Activated CD4-positive, alpha-beta T cell treated with anti-CD3 and anti-CD28 coated beads, Interleukin-2, amount 50 U/mL, for 24 hours (primary cell): ENCODE results near the gene OGDHL.
A peak's percentile ranks its signal among the peaks of the same experiment; 100 is the strongest.
"Not testable (repeated sequence)": the region's sequence is repeated elsewhere in the genome, so short reads cannot be mapped to it uniquely, and the experiment has no call there.

Experiments
- DNase-seq, 2 donors: peaks; one replicate each; pipeline ENCODE4 v3.0.0-alpha.2; 2020; ENCODE audit warnings: low read depth in 1 of 2, low spot score in 1 of 2

OGDHL gene

GRCh38 chr10:49761789-49762565, at the start of gene OGDHL:
Gene OGDHL, minus strand, starts transcription at chr10:49762323. Its CDS starts 3,731 bp downstream, at chr10:49758592.
- DNase-seq, result peak in 1 of 2 donors; percentile 21

GRCh38 chr10:49803988-49804387, 41.9 kb upstream of the OGDHL start:
- no peak for DNase-seq

- DNase-seq, result no peak
These were observed 36.2 kb upstream of the OGDHL start for GRCh38 chr10:49798275-49798674.

- no peak for DNase-seq
These were observed 29.0 kb upstream of the OGDHL start for GRCh38 chr10:49791100-49791499.

- no peak for DNase-seq
These were observed 22.6 kb upstream of the OGDHL start for GRCh38 chr10:49784681-49785080.

- DNase-seq, result no peak
These were observed 21.5 kb upstream of the OGDHL start for GRCh38 chr10:49783645-49784044.

- DNase-seq, result no peak
These were observed 19.1 kb upstream of the OGDHL start for GRCh38 chr10:49781247-49781646.

- no peak for DNase-seq
These were observed 16.1 kb upstream of the OGDHL start for GRCh38 chr10:49778197-49778596.

GRCh38 chr10:49776851-49777250, 14.7 kb upstream of the OGDHL start:
- no peak for DNase-seq

- no peak for DNase-seq
These were observed 12.9 kb upstream of the OGDHL start for GRCh38 chr10:49775014-49775413.

GRCh38 chr10:49772944-49773343, 10.8 kb upstream of the OGDHL start:
- not testable (repeated sequence) for DNase-seq

- DNase-seq, result not testable (repeated sequence)
These were observed 8.9 kb upstream of the OGDHL start for GRCh38 chr10:49771046-49771445.

GRCh38 chr10:49769692-49770091, 7.6 kb upstream of the OGDHL start:
- no peak for DNase-seq

- DNase-seq, result no peak
These were observed 6.6 kb upstream of the OGDHL start for GRCh38 chr10:49768731-49769130.

GRCh38 chr10:49768329-49768728, 6.2 kb upstream of the OGDHL start:
- DNase-seq, result no peak

GRCh38 chr10:49767752-49768151, 5.6 kb upstream of the OGDHL start:
- DNase-seq, result no peak

GRCh38 chr10:49766484-49766883, 4.4 kb upstream of the OGDHL start:
- no peak for DNase-seq

- no peak for DNase-seq
These were observed 399 bp upstream of the OGDHL start for GRCh38 chr10:49762566-49762877.

- no peak for DNase-seq
These were observed 828 bp downstream of the OGDHL start for GRCh38 chr10:49761201-49761788.

GRCh38 chr10:49760789-49761188, 1.3 kb downstream of the OGDHL start:
- DNase-seq, result no peak

GRCh38 chr10:49759787-49760551, 2.2 kb downstream of the OGDHL start:
- DNase-seq, result no peak

GRCh38 chr10:49758249-49758930, 3.7 kb downstream of the OGDHL start:
- no peak for DNase-seq
